ENCODE results near the gene MYCBP2.
A peak's percentile ranks its signal among the peaks of the same experiment; 100 is the strongest.
"Not testable (repeated sequence)": the region's sequence is repeated elsewhere in the genome, so short reads cannot be mapped to it uniquely, and the experiment has no call there.

Gene MYCBP2

GRCh38 chr13:77009011-77009410, 317.9 kb downstream of the MYCBP2 start:
- Histone ChIP-seq H3K4me2 (no peak overlapping the region), H2AFZ (ENCODE audit: low read depth) (no peak overlapping the region), H3K27ac (no peak overlapping the region), H3K4me1 (ENCODE audit: low read depth, poor library complexity, severe bottlenecking) (no peaks in the 10 kb centered on the region), H4K20me1 (ENCODE audit: insufficient read depth) (no peaks in the 10 kb centered on the region), H3K4me3 (IDR thresholded peaks at IDR 0.05; ENCODE audit: insufficient read depth, low read depth, low read length) (no peak overlapping the region), H3K27me3 (ENCODE audit: insufficient read depth, low read depth) (no peaks in the 10 kb centered on the region), H3K9ac (no peak overlapping the region), H3K36me3 (ENCODE audit: insufficient read depth) (no peaks in the 10 kb centered on the region), H3K79me2 (ENCODE audit: insufficient read depth, low read depth) (no peaks in the 10 kb centered on the region; the same call in 1 of the 2 replicates)
- TF ChIP-seq CTCF (conservative IDR thresholded peaks at IDR 0.05; ENCODE audit: low read depth, low read length), result no peak

GRCh38 chr13:77008337-77008736, 318.6 kb downstream of the MYCBP2 start:
- not testable (repeated sequence) for H3K79me2 ChIP-seq (ENCODE audit: insufficient read depth, low read depth); H3K9ac ChIP-seq; H2AFZ ChIP-seq (ENCODE audit: low read depth); H4K20me1 ChIP-seq (ENCODE audit: insufficient read depth); H3K36me3 ChIP-seq (ENCODE audit: insufficient read depth); H3K4me3 ChIP-seq (IDR thresholded peaks at IDR 0.05; ENCODE audit: insufficient read depth, low read depth, low read length); H3K27ac ChIP-seq; H3K27me3 ChIP-seq (ENCODE audit: insufficient read depth, low read depth); H3K4me2 ChIP-seq; H3K4me1 ChIP-seq (ENCODE audit: low read depth, poor library complexity, severe bottlenecking)

- H3K27me3 ChIP-seq (ENCODE audit: insufficient read depth, low read depth), result no peaks in the 10 kb centered on the region
- no peak overlapping the region for H3K4me3 ChIP-seq (IDR thresholded peaks at IDR 0.05; ENCODE audit: insufficient read depth, low read depth, low read length)
- no peak overlapping the region for H3K27ac ChIP-seq
- H2AFZ ChIP-seq (ENCODE audit: low read depth), result no peak overlapping the region
- no peaks in the 10 kb centered on the region for H3K79me2 ChIP-seq (ENCODE audit: insufficient read depth, low read depth)
- H3K36me3 ChIP-seq (ENCODE audit: insufficient read depth), result no peaks in the 10 kb centered on the region
- TF ChIP-seq CTCF (conservative IDR thresholded peaks at IDR 0.05; ENCODE audit: low read depth, low read length), result peak; percentile 58
- peaks cover 16% of the 10 kb centered on the region for H3K4me1 ChIP-seq (ENCODE audit: low read depth, poor library complexity, severe bottlenecking)
- H3K9ac ChIP-seq, result no peak overlapping the region
- no peak overlapping the region for H3K4me2 ChIP-seq
- H4K20me1 ChIP-seq (ENCODE audit: insufficient read depth), result no peaks in the 10 kb centered on the region
Measured at GRCh38 chr13:77002590-77003190, 324.2 kb downstream of the MYCBP2 start.

- Histone ChIP-seq H3K4me1 (ENCODE audit: low read depth, poor library complexity, severe bottlenecking) (peaks cover 16% of the 10 kb centered on the region), H3K27me3 (ENCODE audit: insufficient read depth, low read depth) (no peaks in the 10 kb centered on the region), H3K27ac (no peak overlapping the region), H3K9ac (no peak overlapping the region), H4K20me1 (ENCODE audit: insufficient read depth) (no peaks in the 10 kb centered on the region), H2AFZ (ENCODE audit: low read depth) (no peak overlapping the region), H3K4me3 (IDR thresholded peaks at IDR 0.05; ENCODE audit: insufficient read depth, low read depth, low read length) (no peak overlapping the region), H3K4me2 (no peak overlapping the region), H3K36me3 (ENCODE audit: insufficient read depth) (no peaks in the 10 kb centered on the region), H3K79me2 (ENCODE audit: insufficient read depth, low read depth) (no peaks in the 10 kb centered on the region)
- TF ChIP-seq CTCF (conservative IDR thresholded peaks at IDR 0.05; ENCODE audit: low read depth, low read length), result no peak
Measured at GRCh38 chr13:77001963-77002587, 324.8 kb downstream of the MYCBP2 start.

GRCh38 chr13:77001540-77001939, 325.4 kb downstream of the MYCBP2 start:
- Histone ChIP-seq H3K4me3 (IDR thresholded peaks at IDR 0.05; ENCODE audit: insufficient read depth, low read depth, low read length) (no peak overlapping the region), H3K4me2 (no peak overlapping the region), H3K4me1 (ENCODE audit: low read depth, poor library complexity, severe bottlenecking) (peaks cover 16% of the 10 kb centered on the region), H4K20me1 (ENCODE audit: insufficient read depth) (no peaks in the 10 kb centered on the region), H3K27ac (no peak overlapping the region), H3K9ac (no peak overlapping the region), H3K79me2 (ENCODE audit: insufficient read depth, low read depth) (no peaks in the 10 kb centered on the region), H2AFZ (ENCODE audit: low read depth) (no peak overlapping the region), H3K36me3 (ENCODE audit: insufficient read depth) (no peaks in the 10 kb centered on the region), H3K27me3 (ENCODE audit: insufficient read depth, low read depth) (no peaks in the 10 kb centered on the region)
- TF ChIP-seq CTCF (conservative IDR thresholded peaks at IDR 0.05; ENCODE audit: low read depth, low read length), result no peak

Measured in KMS-11 (cell line).